Hepatic stellate cell (primary cell): ENCODE data around the gene ERBIN.
A peak's percentile ranks its signal among the peaks of the same experiment; 100 is the strongest.
"Not testable (repeated sequence)": the region's sequence is repeated elsewhere in the genome, so short reads cannot be mapped to it uniquely, and the experiment has no call there.

Experiments
- DNase-seq: peaks from one replicate; pipeline ENCODE4 v3.0.0; 2011; ENCODE audit warnings: low spot score

Gene ERBIN

GRCh38 chr5:66004216-66004615 lies 77.8 kb downstream of the ERBIN start:
- DNase-seq, result no peak

- no peak for DNase-seq
These were observed 82.9 kb downstream of the ERBIN start for GRCh38 chr5:66009277-66009676.

- DNase-seq, result no peak
These were observed 84.1 kb downstream of the ERBIN start for GRCh38 chr5:66010476-66010875.

GRCh38 chr5:66012271-66012670 lies 85.9 kb downstream of the ERBIN start:
- DNase-seq, result no peak

GRCh38 chr5:66013397-66013796 lies 87.0 kb downstream of the ERBIN start:
- DNase-seq, result no peak

GRCh38 chr5:66013906-66014305 lies 87.5 kb downstream of the ERBIN start:
- DNase-seq, result no peak

- no peak for DNase-seq
These were observed 89.0 kb downstream of the ERBIN start for GRCh38 chr5:66015196-66015960.

- no peak for DNase-seq
These were observed 95.2 kb downstream of the ERBIN start for GRCh38 chr5:66021585-66021984.

- DNase-seq, result no peak
These were observed 112.9 kb downstream of the ERBIN start for GRCh38 chr5:66039296-66039695.

GRCh38 chr5:66039701-66040100 lies 113.3 kb downstream of the ERBIN start:
- DNase-seq, result no peak

- peak; percentile 1 for DNase-seq
These were observed 115.3 kb downstream of the ERBIN start for GRCh38 chr5:66041627-66042026.

GRCh38 chr5:66057239-66057638 lies 130.9 kb downstream of the ERBIN start:
- no peak for DNase-seq

GRCh38 chr5:66061320-66061719 lies 134.9 kb downstream of the ERBIN start:
- not testable (repeated sequence) for DNase-seq

- not testable (repeated sequence) for DNase-seq
These were observed 136.7 kb downstream of the ERBIN start for GRCh38 chr5:66063061-66063460.

- DNase-seq, result no peak
These were observed 140.5 kb downstream of the ERBIN start for GRCh38 chr5:66066826-66067225.

- DNase-seq, result no peak
These were observed 145.7 kb downstream of the ERBIN start for GRCh38 chr5:66072031-66072430.

GRCh38 chr5:66074901-66075300 lies 148.5 kb downstream of the ERBIN start:
- DNase-seq, result no peak

- no peak for DNase-seq
These were observed 154.3 kb downstream of the ERBIN start for GRCh38 chr5:66080664-66081063.

- DNase-seq, result no peak
These were observed 163.0 kb downstream of the ERBIN start for GRCh38 chr5:66089384-66089783.

- DNase-seq, result no peak
These were observed 174.5 kb downstream of the ERBIN start for GRCh38 chr5:66100851-66101250.

- DNase-seq, result no peak
These were observed 186.8 kb downstream of the ERBIN start for GRCh38 chr5:66113160-66113559.

GRCh38 chr5:66118304-66118703 lies 191.9 kb downstream of the ERBIN start:
- no peak for DNase-seq

GRCh38 chr5:66122379-66123034 lies 196.1 kb downstream of the ERBIN start:
- DNase-seq, result no peak

- no peak for DNase-seq
These were observed 202.8 kb downstream of the ERBIN start for GRCh38 chr5:66129144-66129543.
